MM.1S (cell line): Measurements from ENCODE around the gene LCMT1.

Experiments used
- DNase-seq: peaks from one replicate; pipeline ENCODE4 v3.0.0-alpha.2; 2015
- H2AFZ ChIP-seq: fragments of 300-600 bp; sonication (generic); 2 replicates; pipeline ENCODE4 v1.6.0; 2016; ENCODE audit warnings: antibody characterized with exemption, low read length
- H3F3A ChIP-seq: fragments of 300-600 bp; sonication (generic); 2 replicates; pipeline ENCODE4 v1.6.1; 2016; ENCODE audit warnings: mild to moderate bottlenecking, antibody characterized with exemption, low read length, moderate library complexity, mixed read lengths; ENCODE audit not compliant: insufficient read depth
- H3K27ac ChIP-seq: fragments of 300-600 bp; sonication (generic); 2 replicates; pipeline ENCODE4 v1.5.1; 2016; ENCODE audit warnings: mild to moderate bottlenecking, low read length
- H3K27me3 ChIP-seq: fragments of 300-600 bp; sonication (generic); replicated peaks from 2 replicates; pipeline ENCODE4 v1.6.0; 2016; ENCODE audit warnings: low read length; ENCODE audit not compliant: insufficient read depth
- H3K36me3 ChIP-seq: fragments of 300-600 bp; sonication (generic); replicated peaks from 2 replicates; pipeline ENCODE4 v1.6.1; 2016; ENCODE audit warnings: mild to moderate bottlenecking, low read length, mixed read lengths; ENCODE audit not compliant: insufficient read depth
- H3K4me1 ChIP-seq: fragments of 300-600 bp; sonication (generic); 2 replicates; pipeline ENCODE4 v1.6.1; 2016; ENCODE audit warnings: low read length, mixed read lengths
- H3K4me2 ChIP-seq: fragments of 300-600 bp; sonication (generic); 2 replicates; pipeline ENCODE4 v1.6.0; 2016; ENCODE audit warnings: low read depth, low read length
- H3K4me3 ChIP-seq: fragments of 300-600 bp; sonication (generic); 2 replicates; pipeline ENCODE4 v1.5.1; 2016; ENCODE audit warnings: low read length, mixed read lengths
- H3K79me2 ChIP-seq: fragments of 300-600 bp; sonication (generic); 2 replicates; pipeline ENCODE4 v1.6.1; 2016; ENCODE audit warnings: mixed run types, low read length, mixed read lengths
- H3K9ac ChIP-seq: fragments of 300-600 bp; sonication (generic); 2 replicates; pipeline ENCODE4 v1.6.1; 2016; ENCODE audit warnings: low read length, mixed read lengths
- H3K9me2 ChIP-seq: fragments of 300-600 bp; sonication (generic); replicated peaks from 2 replicates; pipeline ENCODE4 v1.6.1; 2016; ENCODE audit warnings: mild to moderate bottlenecking, low read length, mixed read lengths; ENCODE audit not compliant: insufficient read depth
- H3K9me3 ChIP-seq: fragments of 300-600 bp; sonication (generic); replicated peaks from 2 replicates; pipeline ENCODE4 v1.6.1; 2016; ENCODE audit warnings: mild to moderate bottlenecking, low read length, mixed read lengths; ENCODE audit not compliant: insufficient read depth
- H4K20me1 ChIP-seq: fragments of 300-600 bp; sonication (generic); 2 replicates; pipeline ENCODE4 v1.6.1; 2016; ENCODE audit warnings: mild to moderate bottlenecking, low read length, moderate library complexity, mixed read lengths; ENCODE audit not compliant: insufficient read depth
- CTCF ChIP-seq: fragments of 300-600 bp; sonication (generic); IDR thresholded peaks from 2 replicates; pipeline ENCODE4 v1.5.1; 2016; ENCODE audit warnings: antibody characterized with exemption, low read length, mixed read lengths
- EZH2 ChIP-seq: fragments of 300-600 bp; sonication (generic); optimal IDR thresholded peaks from 2 replicates; pipeline ENCODE3; 2017; ENCODE audit warnings: low read depth, mild to moderate bottlenecking, antibody characterized with exemption, low read length, mixed read lengths
- EZH2phosphoT487 ChIP-seq: fragments of 300-600 bp; sonication (generic); IDR thresholded peaks from 2 replicates; pipeline ENCODE4 v1.6.1; 2018; ENCODE audit warnings: antibody characterized with exemption, low read length

Gene LCMT1

GRCh38 chr16:25134166-25134700 lies 22.7 kb downstream of the LCMT1 start:
- H3K9me3 ChIP-seq = no peaks in the 10 kb centered on the region
- H2AFZ ChIP-seq = no peak overlapping the region
- H3K27me3 ChIP-seq = no peaks in the 10 kb centered on the region
- H4K20me1 ChIP-seq = no peaks in the 10 kb centered on the region
- H3F3A ChIP-seq = no peaks in the 10 kb centered on the region
- no peaks in the 10 kb centered on the region for H3K79me2 ChIP-seq
- no peak overlapping the region for H3K4me3 ChIP-seq
- DNase-seq = no peak
- H3K4me2 ChIP-seq = no peak overlapping the region
- no peaks in the 10 kb centered on the region for H3K4me1 ChIP-seq
- H3K27ac ChIP-seq = no peak overlapping the region
- H3K9me2 ChIP-seq = no peaks in the 10 kb centered on the region
- TF ChIP-seq EZH2 (no peak), CTCF (no peak), EZH2phosphoT487 (no peak)
- H3K36me3 ChIP-seq = no peaks in the 10 kb centered on the region; the same call in 1 of the 2 replicates
- H3K9ac ChIP-seq = no peak overlapping the region

DNA sequence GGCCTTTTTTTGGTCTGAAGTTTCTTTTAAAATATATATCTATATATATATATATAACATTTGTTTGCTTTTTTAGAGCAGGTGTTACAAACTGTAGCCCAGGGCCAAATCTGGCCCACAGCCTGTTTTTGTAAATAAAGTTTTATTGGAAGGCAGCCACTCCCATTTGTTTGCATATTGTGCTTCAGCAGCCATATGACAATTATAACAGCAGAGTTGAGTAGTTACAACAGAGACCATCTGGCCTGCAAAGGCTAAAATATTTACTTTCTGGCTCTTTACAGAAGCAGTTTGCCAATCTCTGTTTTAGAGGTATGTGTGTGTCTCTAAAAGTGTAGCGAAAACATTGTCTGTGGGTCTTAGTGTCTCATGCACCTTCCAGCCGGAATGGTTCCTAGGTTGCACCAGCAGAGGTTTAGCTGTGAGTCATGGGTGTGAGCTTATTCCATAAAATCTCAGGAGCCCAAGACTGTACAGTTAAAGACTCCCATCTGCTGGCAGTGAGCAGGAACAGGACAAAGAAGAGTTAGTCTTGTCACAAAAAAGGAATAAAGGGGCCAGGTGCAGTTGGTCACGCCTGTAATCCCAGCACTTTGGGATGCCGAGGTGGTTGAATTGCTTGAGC lies 23.8 kb downstream of the LCMT1 start:
- Histone ChIP-seq H2AFZ (no peak overlapping the region), H4K20me1 (no peaks in the 10 kb centered on the region), H3K9ac (no peak overlapping the region), H3K4me2 (no peak overlapping the region), H3K9me2 (no peaks in the 10 kb centered on the region), H3K27me3 (no peaks in the 10 kb centered on the region), H3K4me3 (no peak overlapping the region), H3K4me1 (no peaks in the 10 kb centered on the region), H3K27ac (no peak overlapping the region), H3K79me2 (no peaks in the 10 kb centered on the region), H3K36me3 (no peaks in the 10 kb centered on the region), H3F3A (no peaks in the 10 kb centered on the region), H3K9me3 (no peaks in the 10 kb centered on the region)
- TF ChIP-seq EZH2phosphoT487 = no peak
- no peak for TF ChIP-seq EZH2
- TF ChIP-seq CTCF = no peak
- DNase-seq = no peak

DNA sequence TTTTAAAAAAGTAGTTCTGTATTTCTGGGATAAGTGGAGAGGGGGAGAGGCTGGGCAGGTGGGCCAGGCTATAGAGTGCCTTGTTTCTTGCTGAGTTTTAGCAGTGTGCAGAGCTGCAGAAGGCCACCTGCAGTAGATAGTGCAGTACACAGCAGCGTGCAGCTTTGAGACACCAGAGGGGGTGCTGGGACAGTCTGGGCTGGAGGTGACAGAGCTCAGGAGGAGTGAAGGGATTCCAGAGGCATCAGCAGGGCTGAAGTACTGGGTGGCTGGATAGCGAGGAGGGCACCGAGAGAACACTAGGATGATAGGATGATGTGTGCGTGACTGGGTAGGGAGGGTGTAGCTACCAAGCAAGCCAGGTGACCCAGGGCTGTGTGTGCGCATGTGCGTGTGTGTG lies 26.6 kb downstream of the LCMT1 start:
- H3K27me3 ChIP-seq = no peaks in the 10 kb centered on the region
- H3F3A ChIP-seq = no peaks in the 10 kb centered on the region
- DNase-seq = no peak
- no peaks in the 10 kb centered on the region for H3K36me3 ChIP-seq
- H3K9me2 ChIP-seq = no peaks in the 10 kb centered on the region
- H3K4me1 ChIP-seq = no peaks in the 10 kb centered on the region
- H3K4me2 ChIP-seq = no peak overlapping the region
- TF ChIP-seq EZH2 (no peak), EZH2phosphoT487 (no peak), CTCF (no peak)
- no peak overlapping the region for H3K4me3 ChIP-seq
- H4K20me1 ChIP-seq = no peaks in the 10 kb centered on the region
- H3K9ac ChIP-seq = no peak overlapping the region
- no peaks in the 10 kb centered on the region for H3K9me3 ChIP-seq
- no peaks in the 10 kb centered on the region for H3K79me2 ChIP-seq
- no peak overlapping the region for H3K27ac ChIP-seq
- H2AFZ ChIP-seq = no peak overlapping the region
